CD4-positive, alpha-beta T cell (primary cell): ENCODE measurements around the gene ADSL. TPM values are rescaled to one million over a fixed set of nuclear protein-coding genes. Genes with fewer than 3 reads are reported as not detected.

Source experiments
- ATAC-seq: fragments of 200-7000 bp; cut with Tn5 transposase; one replicate; pipeline ENCODE4 v1.10.0; 2022; ENCODE audit warnings: mild to moderate bottlenecking; ENCODE audit not compliant: poor library complexity
- CTCF ChIA-PET: fragments of 350-600 bp; sonication (Branson Sonifier 250); formaldehyde crosslinking; loops from one replicate; lab custom pipeline; 2021; ENCODE audit warnings: antibody characterized with exemption, inconsistent platforms; lab: Charles Lee
- POLR2A ChIA-PET: fragments of 350-600 bp; sonication (Branson Sonifier 250); formaldehyde crosslinking; loops from one replicate; lab custom pipeline; 2021; ENCODE audit warnings: antibody characterized with exemption, inconsistent platforms; lab: Charles Lee
- DNase-seq, 14 experiments: peaks; one replicate each; pipeline ENCODE4 v3.0.0-alpha.2; 2013 to 2020; ENCODE audit warnings: mixed read lengths in 2 of 14
- H3K27ac ChIP-seq, 2 donors: one replicate each; pipeline versions ENCODE4 v1.5.1 to v1.7.0; 2013; ENCODE audit warnings: low read length in 2 of 2, low read depth in 1 of 2, mild to moderate bottlenecking in 1 of 2
- H3K27me3 ChIP-seq, 2 experiments: 1 replicate in 1 of 2; 2 replicates in 1 of 2; pipeline versions ENCODE4 v1.6.1 to v1.7.0; 2013; ENCODE audit warnings: low read length in 2 of 2, control low read depth in 1 of 2, mild to moderate bottlenecking in 1 of 2, moderate library complexity in 1 of 2; ENCODE audit not compliant: insufficient read depth in 2 of 2, control insufficient read depth in 1 of 2
- H3K36me3 ChIP-seq: one replicate; pipeline ENCODE4 v1.6.1; 2013; ENCODE audit warnings: low read length, control low read depth; ENCODE audit not compliant: insufficient read depth
- H3K4me1 ChIP-seq: one replicate; pipeline ENCODE4 v1.6.1; 2013; ENCODE audit warnings: low read length, control low read depth; ENCODE audit not compliant: insufficient read depth
- H3K4me3 ChIP-seq: one replicate; pipeline ENCODE4 v1.5.1; 2013; ENCODE audit warnings: mild to moderate bottlenecking, low read length, moderate library complexity
- H3K9me3 ChIP-seq, 2 experiments: 1 replicate in 1 of 2; 2 replicates in 1 of 2; pipeline versions ENCODE4 v1.6.1 to v1.7.0; 2013; ENCODE audit warnings: low read length in 2 of 2, mild to moderate bottlenecking in 2 of 2, control low read depth in 1 of 2, moderate library complexity in 1 of 2; ENCODE audit not compliant: control insufficient read depth in 1 of 2, insufficient read depth in 1 of 2
- H3K27ac Mint-ChIP-seq: one replicate; pipeline ENCODE4 v1.8.0; 2020; ENCODE audit warnings: mixed read lengths
- H3K27me3 Mint-ChIP-seq: one replicate; pipeline ENCODE4 v1.8.0; 2021; ENCODE audit warnings: mixed read lengths
- H3K36me3 Mint-ChIP-seq: one replicate; pipeline ENCODE4 v1.8.0; 2021; ENCODE audit warnings: low read depth, mixed read lengths
- H3K4me1 Mint-ChIP-seq: one replicate; pipeline ENCODE4 v1.8.0; 2021; ENCODE audit warnings: low read depth, mixed read lengths
- H3K4me3 Mint-ChIP-seq: one replicate; pipeline ENCODE4 v1.8.0; 2020; ENCODE audit warnings: mild to moderate bottlenecking, mixed read lengths
- H3K9me3 Mint-ChIP-seq: one replicate; pipeline ENCODE4 v1.8.0; 2020; ENCODE audit warnings: mixed read lengths
- CTCF ChIP-seq: fragments of 200-600 bp; IDR thresholded peaks from one replicate; pipeline ENCODE4 v1.8.0; 2022; ENCODE audit warnings: antibody characterized with exemption, mild to moderate bottlenecking
- intact Hi-C, 2 experiments: fragments of 100-400 bp; cut with DNase I in 1 of 2; cut with micrococcal nuclease in 1 of 2; formaldehyde crosslinking; loops; one replicate each; pipeline versions ENCODE4 v1.15.1 to v1.9.0; 2023 to 2025; cut with DNase I, micrococcal nuclease
- total RNA-seq, 174 experiments: library from RNA in 2 of 174; stranded (reverse) in 2 of 174; gene quantifications; one replicate each; pipeline ENCODE4 v1.2.3 and lab custom pipeline; 2021 to 2026

Gene ADSL
- total RNA-seq, 2 experiments from 2014 or later, result 62.9 to 75.3 TPM

GRCh38 chr22:40425082-40425481 is 78.8 kb downstream of the ADSL start:
- CTCF ChIA-PET, result no interaction called here
- Histone ChIP-seq H3K27ac (no peak overlapping the region), H3K27me3 (no peaks in the 10 kb centered on the region), H3K9me3 (no peaks in the 10 kb centered on the region), H3K4me1 (peaks cover 8% of the 10 kb centered on the region), H3K4me3 (no peak overlapping the region), H3K36me3 (peaks cover 100% of the 10 kb centered on the region)
- H3K36me3 Mint-ChIP-seq, result peaks cover 95% of the 10 kb centered on the region
- no peak overlapping the region for H3K4me3 Mint-ChIP-seq
- DNase-seq (no peak), ATAC-seq (no peak)
- H3K27me3 Mint-ChIP-seq, result no peaks in the 10 kb centered on the region
- H3K4me1 Mint-ChIP-seq, result peaks cover 29% of the 10 kb centered on the region
- H3K9me3 Mint-ChIP-seq, result no peaks in the 10 kb centered on the region
- intact Hi-C loops, result no loop called here
- H3K27ac Mint-ChIP-seq, result peak overlapping the region; percentile 15
- TF ChIP-seq CTCF, result no peak
- POLR2A ChIA-PET, result no interaction called here

- Histone ChIP-seq H3K4me3 (no peak overlapping the region), H3K4me1 (peaks cover 11% of the 10 kb centered on the region), H3K36me3 (peaks cover 98% of the 10 kb centered on the region), H3K27ac (no peak overlapping the region), H3K27me3 (no peaks in the 10 kb centered on the region), H3K9me3 (no peaks in the 10 kb centered on the region)
- H3K4me3 Mint-ChIP-seq, result no peak overlapping the region
- intact Hi-C loops, result no loop called here
- TF ChIP-seq CTCF, result no peak
- H3K9me3 Mint-ChIP-seq, result no peaks in the 10 kb centered on the region
- H3K4me1 Mint-ChIP-seq, result peaks cover 33% of the 10 kb centered on the region
- ATAC-seq, result no peak
- no peaks in the 10 kb centered on the region for H3K27me3 Mint-ChIP-seq
- no peak for DNase-seq
- CTCF ChIA-PET, result interaction anchor here (1.7 kb wide), 1 partner anchor 10 kb away, joined by 9 read pairs; no protein-coding TSS in a partner anchor
- H3K27ac Mint-ChIP-seq, result peak overlapping the region; percentile 45
- POLR2A ChIA-PET, result interaction anchor here (1.4 to 1.6 kb wide), 2 partner anchors 27 to 60 kb away, joined by 3 read pairs; no protein-coding TSS in a partner anchor
- peaks cover 92% of the 10 kb centered on the region for H3K36me3 Mint-ChIP-seq
Measured at GRCh38 chr22:40426594-40427333, 80.5 kb downstream of the ADSL start.

GRCh38 chr22:40428796-40429195 is 82.5 kb downstream of the ADSL start:
- H3K4me1 Mint-ChIP-seq, result peaks cover 26% of the 10 kb centered on the region
- Histone ChIP-seq H3K36me3 (peaks cover 96% of the 10 kb centered on the region), H3K9me3 (no peaks in the 10 kb centered on the region), H3K27me3 (no peaks in the 10 kb centered on the region), H3K4me3 (no peak overlapping the region), H3K4me1 (peaks cover 7% of the 10 kb centered on the region), H3K27ac (no peak overlapping the region)
- DNase-seq, result no peak
- ATAC-seq, result no peak
- no peak overlapping the region for H3K4me3 Mint-ChIP-seq
- no peaks in the 10 kb centered on the region for H3K9me3 Mint-ChIP-seq
- intact Hi-C loops, result no loop called here
- no peak for TF ChIP-seq CTCF
- CTCF ChIA-PET, result interaction anchor here (1.7 kb wide), 1 partner anchor 8 kb away, joined by 9 read pairs; no protein-coding TSS in a partner anchor
- POLR2A ChIA-PET, result no interaction called here
- peak overlapping the region; percentile 74 for H3K27ac Mint-ChIP-seq
- H3K36me3 Mint-ChIP-seq, result peaks cover 92% of the 10 kb centered on the region
- no peaks in the 10 kb centered on the region for H3K27me3 Mint-ChIP-seq
